Endothelial cell of umbilical vein (primary cell): ENCODE results near the gene RIC1.
A peak's percentile ranks its signal among the peaks of the same experiment; 100 is the strongest.

ENCODE experiments used
- EZH2 ChIP-seq: IDR thresholded peaks from 2 replicates; pipeline ENCODE4 v1.6.1; 2012; ENCODE audit warnings: borderline replicate concordance, low read depth, mild to moderate bottlenecking, moderate library complexity, low read length, inconsistent platforms; ENCODE audit not compliant: severe bottlenecking
- FOS ChIP-seq: IDR thresholded peaks from 2 replicates; pipeline ENCODE4 v1.6.1; 2011; ENCODE audit warnings: mild to moderate bottlenecking, low read length, moderate library complexity, borderline replicate concordance; ENCODE audit not compliant: insufficient read depth
- GATA2 ChIP-seq: IDR thresholded peaks from 2 replicates; pipeline ENCODE4 v1.7.0; 2011; ENCODE audit warnings: low read depth, mild to moderate bottlenecking, moderate library complexity, mixed read lengths, low read length; ENCODE audit not compliant: insufficient read length, insufficient read depth
- JUN ChIP-seq: IDR thresholded peaks from 2 replicates; pipeline ENCODE4 v1.6.1; 2011; ENCODE audit warnings: borderline replicate concordance, low read depth; ENCODE audit not compliant: insufficient read length, insufficient read depth
- MYC ChIP-seq: IDR thresholded peaks from one replicate; pipeline ENCODE4 v1.6.1; 2011; ENCODE audit warnings: mild to moderate bottlenecking, low read depth, low read length
- POLR2A ChIP-seq: IDR thresholded peaks from 2 replicates; pipeline ENCODE4 v1.6.1; 2012; ENCODE audit warnings: low read depth, mild to moderate bottlenecking, control low read depth, low read length
- POLR2AphosphoS5 ChIP-seq: IDR thresholded peaks from 2 replicates; pipeline ENCODE4 v1.6.1; 2012; ENCODE audit warnings: low read depth, mild to moderate bottlenecking, control low read depth, low read length, moderate library complexity; ENCODE audit not compliant: insufficient read depth
- TF ChIP-seq, protein P1 (sequence below), 2 donors: IDR thresholded peaks; 1 replicate in 1 of 2; 2 replicates in 1 of 2; pipeline ENCODE4 v1.5.1; 2011; ENCODE audit warnings: low read length in 2 of 2, mild to moderate bottlenecking in 2 of 2, moderate library complexity in 2 of 2, control low read depth in 1 of 2, inconsistent platforms in 1 of 2, low read depth in 1 of 2; ENCODE audit not compliant: insufficient read depth in 1 of 2; ENCODE audit errors: extremely low read depth in 1 of 2
- TF ChIP-seq, protein P2 (sequence below): IDR thresholded peaks from 2 replicates; pipeline ENCODE4 v1.6.1; 2011; ENCODE audit not compliant: insufficient read depth, insufficient read length

DNA sequence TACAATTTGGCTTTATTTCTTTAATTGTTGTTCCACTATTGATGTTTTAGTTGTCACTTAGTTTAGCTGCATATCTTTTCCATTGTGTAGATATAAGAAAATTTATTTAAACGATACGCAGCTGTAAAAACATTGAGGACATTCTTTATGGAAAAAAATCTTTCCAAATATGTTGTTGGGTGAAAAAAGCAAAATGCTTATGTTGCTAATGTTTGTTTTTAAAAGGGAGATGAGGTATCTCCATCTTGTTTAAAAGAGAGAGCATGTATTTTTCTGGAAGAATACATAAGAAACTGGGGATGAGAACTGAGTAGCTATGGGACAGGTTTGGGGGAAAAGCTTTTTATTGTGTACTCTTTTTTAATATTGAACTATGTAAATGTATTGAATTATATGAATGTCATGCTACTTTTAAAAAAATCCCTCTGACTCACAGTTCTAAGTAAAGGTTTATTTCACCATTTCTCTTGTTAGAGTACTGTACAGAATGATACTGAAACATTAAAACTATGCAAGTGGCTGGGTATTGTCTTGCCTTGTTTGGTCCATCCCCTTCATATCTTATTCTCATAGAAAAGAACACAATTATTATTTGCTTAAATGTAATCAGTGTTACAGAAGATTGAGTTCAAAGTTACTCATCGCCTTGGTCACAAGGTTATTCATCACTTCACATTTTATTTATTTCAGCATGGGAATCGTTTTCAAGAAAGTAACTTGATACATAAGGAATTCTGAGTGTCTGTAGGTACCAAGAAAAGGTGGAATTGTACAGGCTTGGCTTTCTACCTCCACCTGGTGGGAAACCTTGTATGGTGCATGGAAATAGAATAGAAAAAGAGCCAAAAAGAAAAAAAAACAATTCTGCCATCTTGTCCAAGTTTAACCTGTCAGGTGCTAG is 85.8 kb downstream of the RIC1 start:
- TF ChIP-seq, protein P1, sequence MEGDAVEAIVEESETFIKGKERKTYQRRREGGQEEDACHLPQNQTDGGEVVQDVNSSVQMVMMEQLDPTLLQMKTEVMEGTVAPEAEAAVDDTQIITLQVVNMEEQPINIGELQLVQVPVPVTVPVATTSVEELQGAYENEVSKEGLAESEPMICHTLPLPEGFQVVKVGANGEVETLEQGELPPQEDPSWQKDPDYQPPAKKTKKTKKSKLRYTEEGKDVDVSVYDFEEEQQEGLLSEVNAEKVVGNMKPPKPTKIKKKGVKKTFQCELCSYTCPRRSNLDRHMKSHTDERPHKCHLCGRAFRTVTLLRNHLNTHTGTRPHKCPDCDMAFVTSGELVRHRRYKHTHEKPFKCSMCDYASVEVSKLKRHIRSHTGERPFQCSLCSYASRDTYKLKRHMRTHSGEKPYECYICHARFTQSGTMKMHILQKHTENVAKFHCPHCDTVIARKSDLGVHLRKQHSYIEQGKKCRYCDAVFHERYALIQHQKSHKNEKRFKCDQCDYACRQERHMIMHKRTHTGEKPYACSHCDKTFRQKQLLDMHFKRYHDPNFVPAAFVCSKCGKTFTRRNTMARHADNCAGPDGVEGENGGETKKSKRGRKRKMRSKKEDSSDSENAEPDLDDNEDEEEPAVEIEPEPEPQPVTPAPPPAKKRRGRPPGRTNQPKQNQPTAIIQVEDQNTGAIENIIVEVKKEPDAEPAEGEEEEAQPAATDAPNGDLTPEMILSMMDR (IDR thresholded peaks at IDR 0.05; ENCODE audit: extremely low read depth in 1 of 2, insufficient read depth in 1 of 2, low read depth in 1 of 2, low read length in 2 of 2), result peak in 1 of 2 donors; percentile 12
- TF ChIP-seq, protein P2, sequence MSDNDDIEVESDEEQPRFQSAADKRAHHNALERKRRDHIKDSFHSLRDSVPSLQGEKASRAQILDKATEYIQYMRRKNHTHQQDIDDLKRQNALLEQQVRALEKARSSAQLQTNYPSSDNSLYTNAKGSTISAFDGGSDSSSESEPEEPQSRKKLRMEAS, result no peak
- TF ChIP-seq POLR2A (no peak), FOS (no peak), MYC (no peak), POLR2AphosphoS5 (no peak), EZH2 (no peak), JUN (no peak), GATA2 (no peak)
